ENCODE data around the gene SCAPER. TPM values are rescaled to one million over a fixed set of nuclear protein-coding genes. Genes with fewer than 3 reads are reported as not detected.

Gene SCAPER
- total and polyA plus RNA-seq, 2 donors (not counting 1 experiment from before 2014, with no cell fraction given): 8.3 to 61.6 TPM

DNA sequence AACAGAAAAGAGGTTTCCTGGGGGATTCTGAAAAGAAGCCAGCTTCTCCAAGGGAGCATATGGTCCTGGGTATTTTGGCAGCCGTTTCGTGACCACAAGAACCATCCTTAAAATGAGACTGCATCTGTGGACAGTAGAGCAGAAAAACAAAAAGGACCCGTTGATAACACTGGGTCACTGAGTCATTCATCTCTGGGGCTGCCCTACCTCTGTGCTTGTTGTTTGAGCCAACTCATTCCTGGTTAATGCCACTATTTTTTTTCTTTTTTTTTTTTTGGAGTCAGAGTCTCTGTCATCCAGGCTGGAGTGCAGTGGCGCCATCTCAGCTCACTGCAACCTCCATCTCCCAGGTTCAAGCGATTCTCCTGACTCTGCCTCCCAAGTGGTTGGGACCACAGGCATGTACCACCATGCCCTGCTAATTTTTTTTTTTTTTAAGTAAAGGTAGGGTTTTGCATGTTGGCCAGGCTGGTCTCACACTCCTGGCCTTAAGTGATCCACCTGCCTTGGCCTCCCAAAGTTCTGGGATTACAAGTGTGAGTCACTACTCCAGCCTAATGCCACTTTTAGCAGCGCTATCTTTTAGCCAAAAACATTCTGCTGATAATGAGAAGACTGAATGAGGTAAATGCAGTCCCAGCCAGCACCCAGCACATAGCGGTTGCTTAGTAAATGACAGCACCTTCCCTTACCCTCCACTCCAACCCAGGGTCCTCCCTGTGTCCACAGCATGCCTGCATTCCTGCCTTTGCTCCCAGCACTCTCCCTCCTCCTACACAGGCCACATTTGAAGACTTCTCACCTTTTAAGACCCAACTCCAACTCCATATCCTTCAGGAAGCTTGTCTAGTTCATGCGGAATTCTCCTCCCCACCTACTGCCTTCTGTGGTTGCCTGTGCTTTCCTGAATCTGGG, 577.7 kb downstream of the SCAPER start:
- Mint-ChIP-seq H3K4me1 (no peaks in the 10 kb centered on the region), H3K27me3 (peaks cover 52% of the 10 kb centered on the region), H3K4me3 (no peak overlapping the region), H3K9me3 (ENCODE audit: insufficient read depth) (no peaks in the 10 kb centered on the region), H3K27ac (no peak overlapping the region)
- no peaks in the 10 kb centered on the region for H4K20me1 ChIP-seq (ENCODE audit: control insufficient read depth, insufficient read depth, low read length, poor library complexity, severe bottlenecking)
- H3K27me3 ChIP-seq (replicated peaks in 1 of 4; ENCODE audit: control extremely low read depth in 1 of 4, control insufficient read depth in 3 of 4, insufficient read depth in 4 of 4, low read length in 3 of 4): peaks cover 0 to 43% (median 10%) of the 10 kb centered on the region in 4 experiments
- no peak overlapping the region for H3K9ac ChIP-seq (ENCODE audit: low read length)
- TF ChIP-seq, protein P1, sequence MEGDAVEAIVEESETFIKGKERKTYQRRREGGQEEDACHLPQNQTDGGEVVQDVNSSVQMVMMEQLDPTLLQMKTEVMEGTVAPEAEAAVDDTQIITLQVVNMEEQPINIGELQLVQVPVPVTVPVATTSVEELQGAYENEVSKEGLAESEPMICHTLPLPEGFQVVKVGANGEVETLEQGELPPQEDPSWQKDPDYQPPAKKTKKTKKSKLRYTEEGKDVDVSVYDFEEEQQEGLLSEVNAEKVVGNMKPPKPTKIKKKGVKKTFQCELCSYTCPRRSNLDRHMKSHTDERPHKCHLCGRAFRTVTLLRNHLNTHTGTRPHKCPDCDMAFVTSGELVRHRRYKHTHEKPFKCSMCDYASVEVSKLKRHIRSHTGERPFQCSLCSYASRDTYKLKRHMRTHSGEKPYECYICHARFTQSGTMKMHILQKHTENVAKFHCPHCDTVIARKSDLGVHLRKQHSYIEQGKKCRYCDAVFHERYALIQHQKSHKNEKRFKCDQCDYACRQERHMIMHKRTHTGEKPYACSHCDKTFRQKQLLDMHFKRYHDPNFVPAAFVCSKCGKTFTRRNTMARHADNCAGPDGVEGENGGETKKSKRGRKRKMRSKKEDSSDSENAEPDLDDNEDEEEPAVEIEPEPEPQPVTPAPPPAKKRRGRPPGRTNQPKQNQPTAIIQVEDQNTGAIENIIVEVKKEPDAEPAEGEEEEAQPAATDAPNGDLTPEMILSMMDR (IDR thresholded peaks at IDR 0.05): no peak
- no peak for TF ChIP-seq EZH2 (IDR thresholded peaks at IDR 0.05; ENCODE audit: borderline replicate concordance, insufficient read depth, low read depth, low read length, poor library complexity, severe bottlenecking)
- no peak overlapping the region for H2AFZ ChIP-seq (ENCODE audit: insufficient read depth, low read depth, low read length, poor library complexity, severe bottlenecking)
- intact Hi-C loops (cut with micrococcal nuclease): no loop called here
- H3K4me3 ChIP-seq (ENCODE audit: control extremely low read depth in 1 of 5, extremely low read depth in 1 of 5, insufficient read depth in 1 of 5, low read depth in 2 of 5, low read length in 4 of 5): no peak overlapping the region
- POLR2A ChIA-PET: no interaction called here
- DNase-seq (no peak), ATAC-seq (ENCODE audit: low read depth) (no peak)
- no peaks in the 10 kb centered on the region for H3K36me3 ChIP-seq (replicated peaks in 1 of 2; ENCODE audit: control extremely low read depth in 1 of 2, control insufficient read depth in 1 of 2, extremely low read depth in 1 of 2, insufficient read depth in 2 of 2, low read length in 1 of 2)
- CTCF ChIA-PET: no interaction called here
- WGBS (ENCODE audit: insufficient coverage): 72% methylated on average over 7 of the region's 8 CpGs
- no peak overlapping the region for H3K27ac ChIP-seq (ENCODE audit: low read length in 2 of 2)
- no peak overlapping the region for H3K4me2 ChIP-seq (replicated peaks; ENCODE audit: low read depth, low read length, poor library complexity, severe bottlenecking)
- no peaks in the 10 kb centered on the region for H3K9me3 ChIP-seq (ENCODE audit: control extremely low read depth in 1 of 3, control insufficient read depth in 2 of 3, insufficient read depth in 1 of 3, low read length in 2 of 3)
- no peaks in the 10 kb centered on the region for H3K4me1 ChIP-seq (ENCODE audit: control insufficient read depth in 2 of 2, insufficient read depth in 2 of 2, low read length in 2 of 2)
- no peaks in the 10 kb centered on the region for H3K79me2 ChIP-seq (ENCODE audit: control insufficient read depth, insufficient read depth, low read length)

DNA sequence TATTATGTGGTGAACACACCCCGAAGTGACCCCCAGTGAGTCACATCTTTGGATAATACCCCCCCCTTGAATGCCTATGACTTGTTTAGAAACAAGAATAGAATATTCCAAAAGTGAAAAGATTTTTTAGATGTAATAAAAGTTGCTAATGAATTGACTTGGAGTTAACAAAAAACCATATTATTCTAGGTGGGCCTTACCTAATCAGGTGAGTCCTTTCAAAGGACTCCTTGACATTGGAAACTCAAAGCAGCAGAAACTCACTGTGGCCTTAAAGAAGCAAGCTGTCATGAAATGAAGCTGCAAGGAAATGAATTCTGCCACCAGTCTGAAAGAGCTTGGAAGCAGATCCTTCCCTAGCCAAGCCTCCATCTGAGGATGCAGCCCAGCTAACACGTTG, 579.4 kb downstream of the SCAPER start:
- Histone ChIP-seq H3K9ac (ENCODE audit: low read length) (no peak overlapping the region), H3K27ac (ENCODE audit: low read length in 2 of 2) (no peak overlapping the region), H3K4me1 (ENCODE audit: control insufficient read depth in 2 of 2, insufficient read depth in 2 of 2, low read length in 2 of 2) (no peaks in the 10 kb centered on the region), H3K9me3 (ENCODE audit: control extremely low read depth in 1 of 3, control insufficient read depth in 2 of 3, insufficient read depth in 1 of 3, low read length in 2 of 3) (no peaks in the 10 kb centered on the region), H3K79me2 (ENCODE audit: control insufficient read depth, insufficient read depth, low read length) (no peaks in the 10 kb centered on the region), H4K20me1 (ENCODE audit: control insufficient read depth, insufficient read depth, low read length, poor library complexity, severe bottlenecking) (no peaks in the 10 kb centered on the region), H2AFZ (ENCODE audit: insufficient read depth, low read depth, low read length, poor library complexity, severe bottlenecking) (no peak overlapping the region), H3K27me3 (replicated peaks in 1 of 4; ENCODE audit: control extremely low read depth in 1 of 4, control insufficient read depth in 3 of 4, insufficient read depth in 4 of 4, low read length in 3 of 4) (peaks cover 0 to 48% (median 12%) of the 10 kb centered on the region in 4 experiments), H3K4me2 (replicated peaks; ENCODE audit: low read depth, low read length, poor library complexity, severe bottlenecking) (no peak overlapping the region), H3K4me3 (ENCODE audit: control extremely low read depth in 1 of 5, extremely low read depth in 1 of 5, insufficient read depth in 1 of 5, low read depth in 2 of 5, low read length in 4 of 5) (no peak overlapping the region), H3K36me3 (replicated peaks in 1 of 2; ENCODE audit: control extremely low read depth in 1 of 2, control insufficient read depth in 1 of 2, extremely low read depth in 1 of 2, insufficient read depth in 2 of 2, low read length in 1 of 2) (no peaks in the 10 kb centered on the region)
- intact Hi-C loops (cut with micrococcal nuclease): no loop called here
- no peaks in the 10 kb centered on the region for H3K9me3 Mint-ChIP-seq (ENCODE audit: insufficient read depth)
- DNase-seq (no peak), ATAC-seq (ENCODE audit: low read depth) (no peak)
- POLR2A ChIA-PET: no interaction called here
- H3K4me1 Mint-ChIP-seq: no peaks in the 10 kb centered on the region
- no CpG with 5 or more reads among the region's 2 CpGs for WGBS (ENCODE audit: insufficient coverage)
- H3K4me3 Mint-ChIP-seq: no peak overlapping the region
- TF ChIP-seq, protein P1 (IDR thresholded peaks at IDR 0.05): no peak
- no peak for TF ChIP-seq EZH2 (IDR thresholded peaks at IDR 0.05; ENCODE audit: borderline replicate concordance, insufficient read depth, low read depth, low read length, poor library complexity, severe bottlenecking)
- no peak overlapping the region for H3K27ac Mint-ChIP-seq
- H3K27me3 Mint-ChIP-seq: peaks cover 58% of the 10 kb centered on the region
- CTCF ChIA-PET: no interaction called here
